Vagina (tissue), 2 donors: ENCODE results near the gene PARD6B. TPM values are rescaled to one million over a fixed set of nuclear protein-coding genes. Genes with fewer than 3 reads are reported as not detected.

Source experiments
- DNase-seq, 2 donors: peaks; one replicate each; pipeline ENCODE4 v3.0.0-alpha.2; 2017; ENCODE audit errors: extremely low spot score in 2 of 2
- H3K27ac ChIP-seq: fragments of 200-600 bp; sonication (generic); one replicate; pipeline ENCODE4 v1.5.1; 2019
- H3K27me3 ChIP-seq: fragments of 200-600 bp; sonication (generic); one replicate; pipeline ENCODE4 v1.5.1; 2019
- H3K36me3 ChIP-seq, 2 donors: fragments of 200-600 bp; sonication (generic); one replicate each; pipeline ENCODE4 v1.5.1; 2017 to 2019
- H3K4me1 ChIP-seq: fragments of 200-600 bp; sonication (generic); one replicate; pipeline ENCODE4 v1.5.1; 2019
- H3K4me3 ChIP-seq, 2 donors: fragments of 200-600 bp; sonication (generic); 1 replicate in 1 of 2; 2 replicates in 1 of 2; pipeline ENCODE4 v1.5.1; 2016 to 2019
- H3K9me3 ChIP-seq: fragments of 200-600 bp; sonication (generic); one replicate; pipeline ENCODE4 v1.5.1; 2019
- POLR2A ChIP-seq, 2 donors: fragments of 450-650 bp; IDR thresholded peaks; one replicate each; pipeline ENCODE4 v1.6.1; 2017; ENCODE audit warnings: antibody characterized with exemption in 2 of 2, mild to moderate bottlenecking in 2 of 2, moderate library complexity in 2 of 2
- POLR2AphosphoS5 ChIP-seq, 2 donors: sonication (generic); formaldehyde crosslinking; IDR thresholded peaks; one replicate each; pipeline ENCODE4 v1.9.0; 2017; ENCODE audit warnings: antibody characterized with exemption in 2 of 2, mild to moderate bottlenecking in 2 of 2, low read depth in 1 of 2; ENCODE audit not compliant: insufficient read depth in 1 of 2
- intact Hi-C: fragments of 100-400 bp; cut with DNase I; formaldehyde crosslinking; loops from one replicate; pipeline ENCODE4 v1.15.1; 2023
- total RNA-seq: library from RNA; depleted of rRNA; stranded (reverse); fragments of >200 nt; gene quantifications from one replicate; pipeline ENCODE4 v1.2.3, GENCODE V29; 2016
- TF ChIP-seq, protein P1 (sequence below), 3 experiments: fragments of 450-650 bp in 2 of 3; fragments of 200-600 bp in 1 of 3; sonication (generic) in 1 of 3; IDR thresholded peaks; one replicate each; pipeline ENCODE4 v1.5.1; 2017 to 2019; ENCODE audit warnings: antibody characterized with exemption in 3 of 3, mild to moderate bottlenecking in 2 of 3, moderate library complexity in 2 of 3

The PARD6B gene, protein sequence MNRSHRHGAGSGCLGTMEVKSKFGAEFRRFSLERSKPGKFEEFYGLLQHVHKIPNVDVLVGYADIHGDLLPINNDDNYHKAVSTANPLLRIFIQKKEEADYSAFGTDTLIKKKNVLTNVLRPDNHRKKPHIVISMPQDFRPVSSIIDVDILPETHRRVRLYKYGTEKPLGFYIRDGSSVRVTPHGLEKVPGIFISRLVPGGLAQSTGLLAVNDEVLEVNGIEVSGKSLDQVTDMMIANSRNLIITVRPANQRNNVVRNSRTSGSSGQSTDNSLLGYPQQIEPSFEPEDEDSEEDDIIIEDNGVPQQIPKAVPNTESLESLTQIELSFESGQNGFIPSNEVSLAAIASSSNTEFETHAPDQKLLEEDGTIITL
- total RNA-seq, result 4.7 TPM

DNA sequence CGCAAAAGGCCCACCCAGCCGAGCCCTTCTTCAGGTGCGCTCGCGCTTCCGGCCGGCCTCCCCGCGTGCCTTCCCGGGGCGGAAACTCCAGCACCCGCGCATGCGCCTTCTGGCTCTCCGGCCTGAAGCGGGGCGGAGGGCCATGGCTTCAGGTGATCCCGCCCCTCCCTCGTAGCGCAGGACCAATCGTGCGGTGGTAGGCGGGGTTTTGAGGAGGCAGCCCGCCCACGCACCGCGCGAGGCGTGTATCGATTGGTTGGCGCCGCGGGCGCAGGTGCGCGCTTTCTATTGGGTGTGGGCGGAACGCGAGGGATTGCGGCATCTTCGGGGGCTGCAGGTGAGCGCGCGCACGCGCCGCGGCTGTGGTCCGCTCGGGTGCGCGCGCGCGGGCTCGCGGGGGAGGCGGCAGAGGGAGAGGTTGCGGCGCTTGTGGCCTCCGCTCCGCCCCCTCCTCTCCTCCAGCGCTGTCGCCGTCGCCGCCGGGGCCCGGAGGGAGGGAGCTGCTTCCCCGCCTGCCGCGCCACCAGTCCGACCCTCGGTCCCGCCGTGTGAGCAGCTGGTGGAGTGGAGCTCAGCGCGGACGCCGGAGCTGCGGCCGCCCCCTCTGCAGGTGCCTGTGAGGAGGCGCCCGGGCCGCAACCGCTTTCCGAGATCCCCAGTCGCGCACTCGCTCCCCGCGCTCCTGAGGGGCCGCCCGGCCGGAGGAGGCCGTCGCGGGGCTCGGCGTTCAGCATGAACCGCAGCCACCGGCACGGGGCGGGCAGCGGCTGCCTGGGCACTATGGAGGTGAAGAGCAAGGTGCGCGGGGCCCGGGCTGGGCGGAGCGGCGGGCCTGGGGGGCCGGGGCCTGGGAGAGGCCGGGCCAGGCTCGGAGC is at the start of gene PARD6B:
TSS of gene PARD6B (plus strand) at position 526 of the 875 bp plus-strand sequence. CDS start at position 733, 207 bp downstream.
- peak; percentile 95 to 99 for DNase-seq
- Histone ChIP-seq H3K4me1 (peaks cover 37% of the 10 kb centered on the region), H3K36me3 (no peaks in the 10 kb centered on the region), H3K27ac (peak within 1 kb of the TSS; percentile 79), H3K9me3 (no peaks in the 10 kb centered on the region), H3K4me3 (peak within 1 kb of the TSS; percentile 88 to 92), H3K27me3 (no peaks in the 10 kb centered on the region)
- intact Hi-C loops, result no loop called here
- TF ChIP-seq, protein P1, sequence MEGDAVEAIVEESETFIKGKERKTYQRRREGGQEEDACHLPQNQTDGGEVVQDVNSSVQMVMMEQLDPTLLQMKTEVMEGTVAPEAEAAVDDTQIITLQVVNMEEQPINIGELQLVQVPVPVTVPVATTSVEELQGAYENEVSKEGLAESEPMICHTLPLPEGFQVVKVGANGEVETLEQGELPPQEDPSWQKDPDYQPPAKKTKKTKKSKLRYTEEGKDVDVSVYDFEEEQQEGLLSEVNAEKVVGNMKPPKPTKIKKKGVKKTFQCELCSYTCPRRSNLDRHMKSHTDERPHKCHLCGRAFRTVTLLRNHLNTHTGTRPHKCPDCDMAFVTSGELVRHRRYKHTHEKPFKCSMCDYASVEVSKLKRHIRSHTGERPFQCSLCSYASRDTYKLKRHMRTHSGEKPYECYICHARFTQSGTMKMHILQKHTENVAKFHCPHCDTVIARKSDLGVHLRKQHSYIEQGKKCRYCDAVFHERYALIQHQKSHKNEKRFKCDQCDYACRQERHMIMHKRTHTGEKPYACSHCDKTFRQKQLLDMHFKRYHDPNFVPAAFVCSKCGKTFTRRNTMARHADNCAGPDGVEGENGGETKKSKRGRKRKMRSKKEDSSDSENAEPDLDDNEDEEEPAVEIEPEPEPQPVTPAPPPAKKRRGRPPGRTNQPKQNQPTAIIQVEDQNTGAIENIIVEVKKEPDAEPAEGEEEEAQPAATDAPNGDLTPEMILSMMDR (IDR thresholded peaks at IDR 0.05), result no peak
- TF ChIP-seq POLR2AphosphoS5 (IDR thresholded peaks at IDR 0.05; ENCODE audit: insufficient read depth in 1 of 2, low read depth in 1 of 2) (peak; percentile 50 to 83), POLR2A (IDR thresholded peaks at IDR 0.05) (peak in 1 of 2 donors; percentile 20)

DNA sequence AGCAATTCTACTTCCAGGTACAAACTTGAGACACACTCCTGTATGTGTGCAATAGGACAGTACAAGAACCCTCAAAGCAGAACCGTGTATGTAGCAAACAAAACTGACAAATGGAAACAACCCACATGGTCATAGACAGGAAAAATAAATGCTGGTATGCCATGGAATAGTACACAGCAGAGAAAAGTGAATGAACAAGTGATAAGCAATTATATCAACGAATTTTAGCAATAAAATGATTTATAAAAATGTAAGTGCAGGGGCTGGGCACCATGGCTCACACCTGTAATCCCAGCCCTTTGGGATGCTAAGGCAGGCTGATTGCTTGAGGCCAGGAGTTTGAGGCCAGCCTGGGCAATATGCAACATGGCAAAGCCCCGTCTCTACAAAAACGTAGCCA is 49.3 kb upstream of the PARD6B start:
- no peaks in the 10 kb centered on the region for H3K36me3 ChIP-seq
- TF ChIP-seq POLR2AphosphoS5 (IDR thresholded peaks at IDR 0.05; ENCODE audit: insufficient read depth in 1 of 2, low read depth in 1 of 2) (no peak), POLR2A (IDR thresholded peaks at IDR 0.05) (no peak)
- TF ChIP-seq, protein P1 (IDR thresholded peaks at IDR 0.05), result no peak
- no peak overlapping the region for H3K27ac ChIP-seq
- H3K27me3 ChIP-seq, result no peaks in the 10 kb centered on the region
- H3K9me3 ChIP-seq, result no peaks in the 10 kb centered on the region
- intact Hi-C loops, result no loop called here
- no peak for DNase-seq
- peaks cover 19% of the 10 kb centered on the region for H3K4me1 ChIP-seq
- H3K4me3 ChIP-seq, result no peak overlapping the region

DNA sequence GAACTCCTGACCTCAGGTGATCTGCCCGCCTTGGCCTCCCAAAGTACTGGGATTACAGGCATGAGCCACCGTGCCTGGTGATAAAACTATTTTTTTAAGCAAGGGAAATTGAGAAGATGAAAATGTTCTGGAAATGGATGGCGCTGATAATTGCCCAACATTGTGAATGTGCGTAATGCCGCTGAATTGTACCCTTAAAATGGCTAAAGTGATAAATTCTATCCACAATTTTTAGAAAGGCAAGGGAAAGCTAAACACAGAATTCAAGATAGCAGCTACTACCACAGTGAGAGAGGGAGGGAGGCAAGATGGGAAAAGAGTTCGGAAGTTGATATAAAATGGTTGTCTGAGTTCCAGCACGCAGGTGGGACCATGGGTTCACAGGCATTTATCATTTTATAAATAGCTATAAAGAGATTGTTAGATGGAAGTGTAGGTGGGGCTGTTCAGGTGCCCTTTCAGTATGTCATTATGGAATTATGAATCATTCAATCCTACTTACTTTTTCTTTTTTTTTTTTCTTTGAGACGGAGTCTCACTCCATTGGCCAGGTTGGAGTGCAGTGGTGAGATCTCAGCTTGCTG is 48.3 kb upstream of the PARD6B start:
- Histone ChIP-seq H3K27me3 (no peaks in the 10 kb centered on the region), H3K36me3 (no peaks in the 10 kb centered on the region), H3K4me1 (peaks cover 17% of the 10 kb centered on the region), H3K9me3 (no peaks in the 10 kb centered on the region), H3K27ac (no peak overlapping the region), H3K4me3 (no peak overlapping the region)
- intact Hi-C loops, result no loop called here
- no peak for TF ChIP-seq POLR2A (IDR thresholded peaks at IDR 0.05)
- TF ChIP-seq POLR2AphosphoS5 (IDR thresholded peaks at IDR 0.05; ENCODE audit: insufficient read depth in 1 of 2, low read depth in 1 of 2), result no peak
- TF ChIP-seq, protein P1 (IDR thresholded peaks at IDR 0.05), result no peak
- no peak for DNase-seq

DNA sequence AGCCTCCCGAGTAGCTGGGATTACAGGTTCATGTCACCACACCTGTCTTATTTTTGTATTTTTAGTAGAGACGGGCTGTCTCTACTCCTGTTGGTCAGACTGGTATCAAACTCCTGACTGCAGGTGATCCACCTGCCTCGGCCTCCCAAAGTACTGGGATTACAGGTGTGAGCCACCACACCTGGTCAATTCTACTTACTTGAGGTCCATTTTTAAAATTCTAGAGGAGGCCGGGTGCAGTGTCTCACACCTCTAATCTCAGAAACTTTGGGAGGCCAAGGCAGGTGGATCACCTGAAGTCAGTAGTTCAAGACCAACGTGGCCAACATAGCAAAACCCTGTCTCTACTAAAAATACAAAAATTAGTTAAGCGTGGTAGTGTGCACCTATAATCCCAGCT is 47.8 kb upstream of the PARD6B start:
- no peak for DNase-seq
- H3K9me3 ChIP-seq, result no peaks in the 10 kb centered on the region
- intact Hi-C loops, result no loop called here
- peaks cover 12% of the 10 kb centered on the region for H3K4me1 ChIP-seq
- no peaks in the 10 kb centered on the region for H3K27me3 ChIP-seq
- no peak overlapping the region for H3K4me3 ChIP-seq
- no peaks in the 10 kb centered on the region for H3K36me3 ChIP-seq
- H3K27ac ChIP-seq, result no peak overlapping the region
- TF ChIP-seq, protein P1 (IDR thresholded peaks at IDR 0.05), result no peak
- TF ChIP-seq POLR2AphosphoS5 (IDR thresholded peaks at IDR 0.05; ENCODE audit: insufficient read depth in 1 of 2, low read depth in 1 of 2) (no peak), POLR2A (IDR thresholded peaks at IDR 0.05) (no peak)
